OCI-LY1 (cell line): Measurements from ENCODE around the gene JAKMIP1.

Experiments used
- H2AFZ ChIP-seq: fragments of 200-600 bp; sonication (generic), shearing (Covaris generic); 2 replicates; pipeline ENCODE4 v1.6.0; 2014; ENCODE audit warnings: antibody characterized with exemption, mild to moderate bottlenecking, low read length
- H3F3A ChIP-seq: fragments of 200-600 bp; sonication (generic), shearing (Covaris generic); 2 replicates; pipeline ENCODE4 v1.6.0; 2014; ENCODE audit warnings: mild to moderate bottlenecking, antibody characterized with exemption, low read length, moderate library complexity; ENCODE audit not compliant: insufficient read depth
- H3K27ac ChIP-seq: fragments of 200-600 bp; sonication (generic); 2 replicates; pipeline ENCODE4 v1.5.1; 2014; ENCODE audit warnings: low read length, mixed run types, mild to moderate bottlenecking, low read depth; ENCODE audit not compliant: poor library complexity, severe bottlenecking
- H3K27me3 ChIP-seq: fragments of 200-600 bp; sonication (generic); 2 replicates; pipeline ENCODE4 v1.6.0; 2014; ENCODE audit warnings: antibody characterized with exemption, mild to moderate bottlenecking, low read length, moderate library complexity; ENCODE audit not compliant: insufficient read depth
- H3K36me3 ChIP-seq: fragments of 200-600 bp; sonication (generic); 2 replicates; pipeline ENCODE4 v1.6.1; 2014; ENCODE audit warnings: mild to moderate bottlenecking, antibody characterized with exemption, low read length, moderate library complexity, mixed read lengths; ENCODE audit not compliant: insufficient read depth
- H3K4me1 ChIP-seq: fragments of 200-600 bp; sonication (generic); 2 replicates; pipeline ENCODE4 v1.5.1; 2014; ENCODE audit warnings: mild to moderate bottlenecking, low read length, moderate library complexity; ENCODE audit not compliant: insufficient read depth, severe bottlenecking
- H3K4me2 ChIP-seq: fragments of 200-600 bp; sonication (generic), shearing (Covaris generic); 2 replicates; pipeline ENCODE4 v1.6.1; 2014; ENCODE audit warnings: low read length
- H3K4me3 ChIP-seq: fragments of 200-600 bp; sonication (generic); 2 replicates; pipeline ENCODE4 v1.5.1; 2014; ENCODE audit warnings: low read length, low read depth, mild to moderate bottlenecking, mixed read lengths; ENCODE audit not compliant: poor library complexity, severe bottlenecking
- H3K79me2 ChIP-seq: fragments of 200-600 bp; shearing (Covaris generic); 2 replicates; pipeline ENCODE4 v1.6.1; 2016; ENCODE audit warnings: mixed run types, low read length, mixed read lengths; ENCODE audit not compliant: insufficient read depth
- H3K9ac ChIP-seq: fragments of 200-600 bp; sonication (generic), shearing (Covaris generic); 2 replicates; pipeline ENCODE4 v1.6.1; 2014; ENCODE audit warnings: mild to moderate bottlenecking, low read length, mixed read lengths
- H3K9me2 ChIP-seq: fragments of 200-600 bp; sonication (generic), shearing (Covaris generic); 2 replicates; pipeline ENCODE4 v1.6.1; 2014; ENCODE audit warnings: low read depth, mild to moderate bottlenecking, low read length, mixed read lengths
- H3K9me3 ChIP-seq: fragments of 200-600 bp; shearing (Covaris generic); 2 replicates; pipeline ENCODE4 v1.6.1; 2014; ENCODE audit warnings: low read length, mixed read lengths
- H4K20me1 ChIP-seq: fragments of 200-600 bp; sonication (generic), shearing (Covaris generic); 2 replicates; pipeline ENCODE4 v1.6.0; 2016; ENCODE audit warnings: mild to moderate bottlenecking, low read length; ENCODE audit not compliant: insufficient read depth
- CTCF ChIP-seq: fragments of 200-600 bp; sonication (generic), shearing (Covaris generic); IDR thresholded peaks from 2 replicates; pipeline ENCODE4 v1.5.1; 2017; ENCODE audit warnings: mild to moderate bottlenecking, antibody characterized with exemption, low read length, moderate library complexity, mixed read lengths
- EZH2 ChIP-seq: fragments of 200-600 bp; sonication (generic), shearing (Covaris generic); IDR thresholded peaks from 2 replicates; pipeline ENCODE4 v1.8.0; 2017; ENCODE audit warnings: borderline replicate concordance, mixed run types, mild to moderate bottlenecking, antibody characterized with exemption, low read length, moderate library complexity, mixed read lengths

JAKMIP1 gene

GRCh38 chr4:6198768-6199421 is 1.5 kb downstream of the JAKMIP1 start:
- H3K27ac ChIP-seq: no peak overlapping the region
- no peaks in the 10 kb centered on the region for H3K79me2 ChIP-seq
- no peaks in the 10 kb centered on the region for H3F3A ChIP-seq
- no peak overlapping the region for H2AFZ ChIP-seq
- H3K9me2 ChIP-seq: no peaks in the 10 kb centered on the region
- H3K36me3 ChIP-seq: no peaks in the 10 kb centered on the region
- TF ChIP-seq CTCF: no peak
- no peak for TF ChIP-seq EZH2
- H3K4me1 ChIP-seq: no peaks in the 10 kb centered on the region
- no peak overlapping the region for H3K9ac ChIP-seq
- H4K20me1 ChIP-seq: no peaks in the 10 kb centered on the region
- H3K4me3 ChIP-seq: no peak overlapping the region
- H3K4me2 ChIP-seq: no peak overlapping the region
- no peaks in the 10 kb centered on the region for H3K27me3 ChIP-seq
- H3K9me3 ChIP-seq: no peaks in the 10 kb centered on the region

DNA sequence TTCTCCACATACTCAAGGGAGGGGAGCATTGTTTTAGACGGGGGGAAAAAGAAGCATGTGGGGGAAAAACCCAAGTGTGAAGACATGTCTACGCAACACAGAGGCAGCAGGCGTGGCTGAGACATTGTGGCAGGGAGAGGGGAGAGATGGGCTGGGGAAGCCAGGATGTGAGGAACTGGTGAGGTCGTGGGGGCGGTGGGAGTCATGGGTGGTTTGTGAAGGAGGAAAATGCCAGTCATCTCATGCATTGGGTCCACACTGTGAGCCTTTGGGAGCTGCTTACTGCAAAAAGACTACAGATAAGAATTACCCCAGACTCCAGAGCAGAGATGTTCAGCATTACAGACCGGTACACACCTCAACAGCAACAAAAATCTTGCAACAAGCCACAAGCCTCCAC is 2.1 kb downstream of the JAKMIP1 start:
- Histone ChIP-seq H3K36me3 (no peaks in the 10 kb centered on the region), H3K27ac (no peak overlapping the region), H2AFZ (no peak overlapping the region), H4K20me1 (no peaks in the 10 kb centered on the region), H3K9ac (no peak overlapping the region), H3F3A (no peaks in the 10 kb centered on the region), H3K27me3 (no peaks in the 10 kb centered on the region), H3K9me2 (no peaks in the 10 kb centered on the region), H3K9me3 (no peaks in the 10 kb centered on the region), H3K4me1 (no peaks in the 10 kb centered on the region), H3K4me3 (no peak overlapping the region), H3K4me2 (no peak overlapping the region), H3K79me2 (no peaks in the 10 kb centered on the region)
- no peak for TF ChIP-seq CTCF
- no peak for TF ChIP-seq EZH2

GRCh38 chr4:6197433-6198174 is 2.7 kb downstream of the JAKMIP1 start:
- Histone ChIP-seq H3K4me3 (no peak overlapping the region), H3K79me2 (no peaks in the 10 kb centered on the region), H3K36me3 (no peaks in the 10 kb centered on the region), H3K27ac (no peak overlapping the region), H2AFZ (no peak overlapping the region), H3K4me2 (no peak overlapping the region), H3K4me1 (no peaks in the 10 kb centered on the region), H3K9ac (no peak overlapping the region), H3K9me3 (no peaks in the 10 kb centered on the region), H3K27me3 (no peaks in the 10 kb centered on the region), H3F3A (no peaks in the 10 kb centered on the region), H4K20me1 (no peaks in the 10 kb centered on the region), H3K9me2 (no peaks in the 10 kb centered on the region)
- TF ChIP-seq EZH2: no peak
- no peak for TF ChIP-seq CTCF
